Measurements from ENCODE around the gene PICALM.

PICALM gene

GRCh38 chr11:86060544-86060943 is 8.3 kb downstream of the PICALM start:
- H3K27ac ChIP-seq = no peak overlapping the region
- TF ChIP-seq CTCF (conservative IDR thresholded peaks at IDR 0.05) = no peak

GRCh38 chr11:86058360-86058759 is 10.5 kb downstream of the PICALM start:
- TF ChIP-seq CTCF (conservative IDR thresholded peaks at IDR 0.05) = no peak
- no peak overlapping the region for H3K27ac ChIP-seq

- no peak overlapping the region for H3K27ac ChIP-seq
- TF ChIP-seq CTCF (conservative IDR thresholded peaks at IDR 0.05) = no peak
These were observed 12.5 kb downstream of the PICALM start for GRCh38 chr11:86056351-86056854.

GRCh38 chr11:86052693-86053641 is 15.9 kb downstream of the PICALM start:
- no peak for TF ChIP-seq CTCF (conservative IDR thresholded peaks at IDR 0.05)
- H3K27ac ChIP-seq = peak overlapping the region; percentile 59

- TF ChIP-seq CTCF (conservative IDR thresholded peaks at IDR 0.05) = no peak
- no peak overlapping the region for H3K27ac ChIP-seq
These were observed 18.6 kb downstream of the PICALM start for GRCh38 chr11:86050196-86050709.

- TF ChIP-seq CTCF (conservative IDR thresholded peaks at IDR 0.05) = no peak
- no peak overlapping the region for H3K27ac ChIP-seq
These were observed 21.5 kb downstream of the PICALM start for GRCh38 chr11:86047275-86047991.

- no peak for TF ChIP-seq CTCF (conservative IDR thresholded peaks at IDR 0.05)
- H3K27ac ChIP-seq = no peak overlapping the region
These were observed 22.8 kb downstream of the PICALM start for GRCh38 chr11:86046116-86046515.

Measured in VCaP (cell line).